Measurements from ENCODE around the gene FHOD3. TPM values are rescaled to one million over a fixed set of nuclear protein-coding genes. Genes with fewer than 3 reads are reported as not detected.

FHOD3 gene
- total and polyA plus RNA-seq, 2 of the 8 experiments (the other 6 are each of a cell fraction or from before 2014, with no cell fraction given) = 9.7 to 10.5 TPM

GRCh38 chr18:36634573-36635216, 337.2 kb downstream of the FHOD3 start:
- Histone ChIP-seq H3K36me3 (ENCODE audit: control insufficient read depth in 2 of 4, insufficient read depth in 4 of 4, low read length in 3 of 4) (no peaks in the 10 kb centered on the region), H3K79me1 (ENCODE audit: low read depth, low read length) (no peaks in the 10 kb centered on the region), H2AFZ (ENCODE audit: low read length) (no peak overlapping the region), H3K23me2 (ENCODE audit: low read depth, low read length) (no peaks in the 10 kb centered on the region), H2BK120ac (replicated peaks; ENCODE audit: low read depth, low read length) (no peak overlapping the region), H4K91ac (replicated peaks; ENCODE audit: insufficient read length, low read length) (no peak overlapping the region), H2BK15ac (ENCODE audit: low read length) (no peak overlapping the region), H3K56ac (replicated peaks; ENCODE audit: insufficient read length, low read depth, low read length) (no peak overlapping the region), H3K4me3 (ENCODE audit: extremely low read depth in 1 of 4, insufficient read depth in 2 of 4, low read depth in 3 of 4, low read length in 4 of 4) (no peak overlapping the region), H2BK5ac (ENCODE audit: low read depth, low read length) (no peak overlapping the region), H2AK5ac (ENCODE audit: low read depth, low read length) (no peak overlapping the region), H3K4ac (replicated peaks; ENCODE audit: insufficient read length, low read depth, low read length) (no peak overlapping the region), H3K23ac (ENCODE audit: insufficient read length) (no peak overlapping the region), H3K9me3 (ENCODE audit: insufficient read depth in 2 of 2, low read depth in 1 of 2, low read length in 1 of 2) (no peaks in the 10 kb centered on the region), H3K27me3 (replicated peaks in 1 of 4; ENCODE audit: control insufficient read depth in 3 of 4, extremely low read depth in 1 of 4, insufficient read depth in 3 of 4, low read length in 3 of 4) (no peaks in the 10 kb centered on the region), H3K4me1 (replicated peaks in 1 of 4; ENCODE audit: control insufficient read depth in 3 of 4, insufficient read depth in 4 of 4, low read length in 3 of 4) (peaks cover 2 to 12% (median 9%) of the 10 kb centered on the region in 4 experiments; a peak in 6 of 7 replicates), H3K18ac (ENCODE audit: extremely low read depth, low read length) (no peak overlapping the region), H3K14ac (ENCODE audit: insufficient read length) (no peak overlapping the region), H4K20me1 (replicated peaks in 1 of 2; ENCODE audit: control insufficient read depth in 1 of 2, insufficient read depth in 2 of 2, low read length in 2 of 2) (no peaks in the 10 kb centered on the region), H2BK12ac (ENCODE audit: low read depth, low read length) (no peak overlapping the region), H4K8ac (ENCODE audit: extremely low read depth, insufficient read depth, low read length) (no peak overlapping the region; the same call in 1 of the 2 replicates), H3K9ac (replicated peaks in 1 of 4; ENCODE audit: extremely low read depth in 1 of 4, low read depth in 3 of 4, low read length in 3 of 4) (no peak overlapping the region), H3K27ac (ENCODE audit: low read depth, low read length) (no peak overlapping the region), H3K4me2 (ENCODE audit: insufficient read depth in 1 of 2, low read depth in 2 of 2, low read length in 2 of 2) (no peak overlapping the region; a peak in 1 of 4 replicates), H4K5ac (ENCODE audit: insufficient read length, low read depth, low read length) (no peak overlapping the region), H2BK20ac (ENCODE audit: low read length) (no peak overlapping the region), H3K79me2 (ENCODE audit: control insufficient read depth in 1 of 2, insufficient read depth in 2 of 2, low read length in 2 of 2) (no peaks in the 10 kb centered on the region)
- 76% methylated on average over 7 of the region's 7 CpGs; no CpG with 5 or more reads in 1 of the 2 experiments for WGBS, 2 experiments (ENCODE audit: extremely low coverage in 1 of 2, insufficient coverage in 1 of 2, insufficient read length in 1 of 2, insufficient replicate concordance in 2 of 2, low coverage in 1 of 2, low lambda C conversion rate in 2 of 2, missing lambda C conversion rate in 1 of 2)
- ChIA-PET POLR2A (ENCODE audit: partially characterized antibody) (no interaction called here), CTCF (ENCODE audit: partially characterized antibody) (interaction anchor here (1.8 kb wide), 1 partner anchor 10 kb away, joined by 8 read pairs; no protein-coding TSS in a partner anchor)
- FAIRE-seq (no peak), DNase-seq (ENCODE audit: low read depth in 1 of 2, low spot score in 2 of 2) (no peak)
- TF ChIP-seq BACH1 (IDR thresholded peaks at IDR 0.05; ENCODE audit: low read length) = no peak
- no peak for TF ChIP-seq SRF (IDR thresholded peaks at IDR 0.05; ENCODE audit: low read depth, low read length)
- no peak for TF ChIP-seq SP4 (IDR thresholded peaks at IDR 0.05; ENCODE audit: low read length)
- TF ChIP-seq CTCF (IDR thresholded peaks at IDR 0.05; ENCODE audit: control extremely low read depth in 1 of 3, insufficient read depth in 1 of 3, low read depth in 1 of 3, low read length in 3 of 3) = no peak
- TF ChIP-seq SP1 (IDR thresholded peaks at IDR 0.05; ENCODE audit: low read depth, low read length) = no peak
- no peak for TF ChIP-seq CTBP2 (IDR thresholded peaks at IDR 0.05; ENCODE audit: borderline replicate concordance, insufficient read depth, insufficient read length, low read length)
- TF ChIP-seq CBX8 (IDR thresholded peaks at IDR 0.05; ENCODE audit: borderline replicate concordance, low read depth, low read length) = no peak
- no peak for TF ChIP-seq POLR2AphosphoS5 (IDR thresholded peaks at IDR 0.05; ENCODE audit: low read depth, low read length)
- TF ChIP-seq PHF8 (conservative IDR thresholded peaks at IDR 0.05; ENCODE audit: low read depth, low read length) = no peak
- TF ChIP-seq NANOG (IDR thresholded peaks at IDR 0.05; ENCODE audit: insufficient read depth, low read depth, low read length, poor library complexity, severe bottlenecking) = no peak
- TF ChIP-seq FOSL1 (IDR thresholded peaks at IDR 0.05; ENCODE audit: insufficient read depth, low read depth, low read length) = no peak
